NCI-H526 treated with DMSO at 0.1 percent for 48 hours (cell line): ENCODE measurements around the gene DBH.

Experiments
- DNase-seq: peaks from one replicate; lab custom pipeline; 2025; lab: John Stamatoyannopoulos, UW

The DBH gene

DNA sequence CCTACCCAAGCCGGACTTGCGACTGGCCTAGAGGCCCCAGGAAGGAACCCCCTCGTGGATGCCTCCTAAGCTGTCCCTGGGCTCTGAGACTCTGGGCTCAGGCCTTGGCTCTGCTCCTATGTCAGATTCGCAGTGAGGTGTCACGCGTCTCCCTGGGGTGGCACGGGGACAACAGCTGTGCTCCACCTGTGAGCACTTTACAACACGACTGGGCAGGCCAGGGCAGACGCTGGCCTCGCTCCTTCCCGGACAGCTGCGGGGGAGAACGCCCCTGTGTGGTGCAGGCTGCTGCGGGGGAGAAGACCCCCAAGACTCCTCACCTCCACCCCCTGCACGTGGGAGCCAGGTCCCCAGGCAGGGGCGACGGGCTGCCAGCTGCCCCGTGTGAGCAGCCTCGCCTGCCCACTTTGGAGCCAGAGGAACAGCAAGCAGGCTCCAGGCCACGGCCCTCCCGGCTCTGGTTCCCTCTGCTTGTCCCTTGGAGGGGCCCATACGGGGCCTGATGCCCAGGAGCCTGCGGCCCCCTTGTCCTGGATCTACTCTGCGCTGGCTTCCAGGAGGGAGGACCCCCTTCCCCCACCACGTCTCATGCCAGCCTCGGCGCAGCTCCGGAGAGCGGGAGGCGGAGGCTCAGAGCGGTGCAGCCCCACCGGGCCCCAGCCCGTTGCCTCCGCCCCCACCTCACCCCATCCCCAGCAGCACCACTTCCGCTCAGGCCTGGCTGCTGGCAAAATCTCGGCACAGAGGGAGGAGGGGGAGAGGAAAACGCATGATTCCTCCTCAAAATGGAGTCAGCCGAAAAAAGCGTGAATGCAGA lies 66.0 kb downstream of the DBH start:
- no peak for DNase-seq

DNA sequence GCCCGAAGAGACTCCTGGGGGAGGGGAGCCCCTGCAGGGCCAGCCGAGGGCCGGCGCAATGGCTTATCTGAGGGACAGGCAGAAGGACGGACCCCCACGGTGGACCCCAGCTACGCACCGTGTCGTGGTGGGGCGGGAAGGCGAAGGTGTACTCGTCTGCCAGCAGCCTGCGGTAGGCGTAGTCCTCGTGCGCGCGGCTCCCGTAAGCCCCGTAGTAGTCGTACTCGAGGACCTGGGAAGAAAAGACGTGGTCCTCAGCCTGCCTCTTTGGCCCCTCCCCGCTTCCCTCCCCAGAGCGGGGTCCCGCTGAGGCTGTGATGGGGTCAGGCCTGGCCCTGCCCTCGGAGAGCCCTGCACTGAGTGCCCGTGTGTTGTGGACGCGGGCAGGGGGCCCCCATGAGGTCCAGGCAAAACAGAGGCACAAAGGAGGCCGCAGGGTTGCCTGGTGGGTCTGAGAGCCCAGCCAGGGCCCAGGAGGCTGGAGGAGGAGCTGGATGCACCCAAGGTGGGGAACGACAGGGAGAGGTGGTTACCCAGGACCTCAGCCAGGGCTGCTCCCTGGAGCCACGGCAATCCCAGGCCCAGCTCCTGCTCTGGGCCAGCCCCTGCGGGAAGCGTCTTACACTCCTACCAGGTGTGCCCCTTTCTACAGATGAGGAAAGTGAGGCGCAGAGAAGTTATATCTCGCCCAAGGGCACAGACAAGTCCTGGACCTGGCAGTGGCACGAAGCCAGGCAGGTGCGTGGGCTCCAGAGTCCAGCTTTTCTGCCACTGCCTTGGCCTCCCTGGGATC lies 66.8 kb downstream of the DBH start:
- DNase-seq = no peak

DNA sequence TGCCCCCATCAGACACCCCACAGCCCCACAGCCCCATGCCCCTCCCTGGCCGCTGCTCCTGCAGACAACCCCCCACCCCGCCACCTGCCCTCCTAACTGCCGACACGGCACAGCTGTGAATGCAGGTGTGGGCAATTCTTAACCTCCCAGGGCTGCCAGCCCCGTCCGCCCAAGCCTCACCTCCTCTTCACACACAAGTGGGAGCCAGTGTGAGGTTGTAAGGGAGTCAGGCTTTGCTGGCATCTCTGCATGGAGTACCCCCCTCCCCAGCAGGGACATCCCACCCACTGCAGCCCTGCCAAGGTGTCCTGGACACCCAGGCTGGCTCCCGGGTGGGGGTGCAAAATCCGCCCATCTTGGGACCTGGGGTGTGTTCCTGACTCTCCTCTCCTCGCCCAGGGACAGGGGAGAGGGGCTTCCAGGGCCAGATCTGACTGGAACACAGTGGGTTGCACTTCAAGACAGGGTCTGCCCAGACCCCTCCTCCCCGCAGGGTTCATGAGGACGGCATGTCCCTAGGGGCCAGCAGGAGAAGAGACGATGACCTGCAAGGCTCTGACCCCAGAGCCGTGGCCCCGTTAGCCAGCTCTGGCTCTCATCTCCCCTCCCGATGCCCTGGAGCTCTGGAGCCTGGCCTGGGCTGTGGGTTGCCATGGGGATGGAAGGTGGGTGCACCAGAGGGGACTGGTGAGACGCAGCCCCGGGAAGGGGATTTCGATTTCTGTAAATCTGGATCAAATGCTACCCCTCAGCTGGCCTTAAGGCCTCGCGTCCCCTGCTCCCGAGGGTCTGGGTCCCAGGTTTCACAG lies 67.6 kb downstream of the DBH start:
- DNase-seq = no peak

DNA sequence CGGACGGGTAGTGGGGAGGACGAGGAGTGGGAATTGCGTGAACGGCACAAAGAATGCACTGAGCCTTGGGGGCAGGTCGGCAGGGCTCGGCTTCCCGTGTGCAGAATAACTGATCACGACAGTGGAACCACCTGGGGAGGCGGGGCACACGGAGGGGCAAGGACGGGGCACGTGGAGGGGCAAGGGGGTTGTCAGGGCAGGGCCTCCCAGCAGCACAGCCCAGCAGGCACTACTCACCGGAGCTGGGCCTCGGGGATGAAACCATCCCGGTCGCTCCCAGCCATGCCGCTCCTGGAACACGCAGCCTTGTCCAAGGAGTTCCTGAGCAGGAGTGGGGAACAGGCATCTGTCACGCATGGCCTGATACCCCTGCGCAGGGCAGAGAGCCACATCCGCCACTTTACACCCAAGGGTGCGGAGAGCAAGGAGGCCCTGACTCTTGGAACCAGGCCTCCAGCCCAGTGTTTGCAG lies 68.6 kb downstream of the DBH start:
- no peak for DNase-seq

DNA sequence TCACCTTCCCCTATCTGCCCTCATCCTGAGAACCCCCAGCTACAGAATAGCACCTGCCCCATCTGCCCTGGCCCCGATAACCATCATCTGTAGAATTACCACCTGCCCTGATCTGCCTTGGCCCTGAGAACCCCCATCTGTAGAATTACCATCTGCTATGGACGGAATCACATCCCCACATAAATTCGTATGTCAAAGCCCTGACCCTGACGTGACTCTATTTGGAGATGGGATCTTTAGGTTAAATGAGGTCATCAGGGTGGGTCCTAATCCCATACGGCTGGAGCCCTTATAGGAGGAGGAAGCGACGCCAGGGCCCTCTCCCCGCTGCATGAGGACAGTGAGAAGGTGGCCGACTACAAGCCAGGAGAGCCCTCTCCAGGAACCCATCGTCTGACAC lies 69.4 kb downstream of the DBH start:
- no peak for DNase-seq

DNA sequence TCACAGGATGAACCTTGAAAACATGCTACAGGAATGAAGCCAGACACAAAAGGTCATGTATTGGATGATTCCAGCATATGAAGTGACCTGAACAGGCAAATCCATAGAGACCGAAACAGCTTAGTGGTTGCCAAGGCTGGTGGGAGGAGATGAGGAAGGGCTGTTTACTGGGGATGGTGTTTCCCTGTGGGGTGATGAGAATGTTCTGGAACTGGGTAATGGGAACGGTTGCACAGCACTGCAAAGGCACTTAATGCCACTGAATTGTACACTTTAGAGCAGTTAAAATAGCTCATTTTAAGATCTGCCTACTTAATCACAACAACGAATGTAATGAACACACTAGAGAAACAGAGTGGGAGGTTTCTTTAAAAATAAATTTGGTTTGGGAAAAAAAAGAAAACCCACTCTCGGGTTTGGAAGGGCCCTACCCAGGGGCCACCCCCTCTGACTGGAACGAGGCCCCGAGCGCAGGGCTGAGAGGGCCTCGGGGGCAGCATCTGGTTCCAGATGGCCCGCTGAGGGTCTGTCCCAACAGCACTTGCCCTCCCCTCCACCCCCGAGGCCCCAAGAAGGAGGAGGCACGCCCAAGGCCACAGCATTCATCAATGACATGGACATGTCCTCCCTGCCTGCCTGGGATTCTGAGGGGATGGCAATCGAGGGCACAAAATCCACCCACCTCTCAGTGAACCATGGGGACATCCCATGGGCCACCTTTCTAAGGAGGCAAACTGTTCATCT lies 70.3 kb downstream of the DBH start:
- no peak for DNase-seq

DNA sequence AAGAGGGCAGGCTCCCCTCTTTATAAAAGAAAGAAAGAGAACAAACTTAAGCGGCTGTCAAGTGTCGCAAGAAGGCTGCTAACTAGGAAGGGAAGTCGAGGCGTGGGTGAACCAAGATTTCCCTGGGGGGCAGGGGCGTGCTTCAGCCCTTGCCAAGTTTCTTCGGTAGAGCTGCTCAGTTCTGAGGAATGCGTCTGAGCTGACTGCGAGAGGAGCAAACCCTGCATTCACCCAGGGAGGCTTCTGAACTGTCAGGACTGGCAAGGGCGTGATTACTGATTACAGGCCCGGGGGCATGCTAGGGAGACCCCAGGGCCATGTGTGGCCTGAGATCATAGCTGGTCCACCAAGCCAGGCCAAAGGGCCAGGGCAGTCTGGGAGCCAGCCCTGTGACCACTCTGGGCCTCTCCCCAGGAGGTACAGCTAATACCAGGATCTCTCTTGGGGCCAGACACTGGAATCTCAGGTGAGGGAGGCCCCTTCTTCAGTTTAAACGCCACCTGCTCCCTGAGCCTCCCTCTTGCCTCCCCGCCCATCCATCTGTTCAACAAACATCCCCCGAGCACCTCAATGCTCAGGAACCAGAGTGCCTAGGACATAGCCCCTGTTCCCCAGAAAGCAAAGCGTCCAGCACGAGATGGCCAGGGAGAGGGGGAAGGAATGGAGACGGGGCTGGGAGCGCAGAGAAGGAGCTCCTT lies 71.1 kb downstream of the DBH start:
- no peak for DNase-seq

DNA sequence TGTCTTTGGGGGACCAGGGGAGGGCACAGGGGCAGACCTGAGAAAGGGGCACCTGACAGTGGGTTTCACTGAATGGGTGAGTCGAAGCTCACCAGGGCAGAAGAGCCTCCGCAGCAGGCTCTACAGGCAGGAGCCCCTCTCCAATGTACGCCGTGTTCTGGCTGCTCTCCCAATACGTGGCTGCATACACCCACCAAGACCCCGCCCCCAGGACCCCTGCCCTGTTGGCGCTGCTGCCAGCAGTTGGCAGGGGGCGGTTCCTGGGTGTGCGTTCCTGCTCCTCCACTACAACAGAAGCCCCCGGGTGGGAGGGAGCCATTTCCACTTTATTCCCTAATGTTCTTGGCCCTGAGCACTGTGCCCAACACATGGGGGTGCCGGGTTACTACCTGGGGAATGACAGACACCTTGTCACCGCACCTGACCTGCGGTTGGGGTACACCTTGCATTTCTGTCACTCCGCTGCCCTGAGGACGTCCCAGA lies 71.6 kb downstream of the DBH start:
- no peak for DNase-seq

DNA sequence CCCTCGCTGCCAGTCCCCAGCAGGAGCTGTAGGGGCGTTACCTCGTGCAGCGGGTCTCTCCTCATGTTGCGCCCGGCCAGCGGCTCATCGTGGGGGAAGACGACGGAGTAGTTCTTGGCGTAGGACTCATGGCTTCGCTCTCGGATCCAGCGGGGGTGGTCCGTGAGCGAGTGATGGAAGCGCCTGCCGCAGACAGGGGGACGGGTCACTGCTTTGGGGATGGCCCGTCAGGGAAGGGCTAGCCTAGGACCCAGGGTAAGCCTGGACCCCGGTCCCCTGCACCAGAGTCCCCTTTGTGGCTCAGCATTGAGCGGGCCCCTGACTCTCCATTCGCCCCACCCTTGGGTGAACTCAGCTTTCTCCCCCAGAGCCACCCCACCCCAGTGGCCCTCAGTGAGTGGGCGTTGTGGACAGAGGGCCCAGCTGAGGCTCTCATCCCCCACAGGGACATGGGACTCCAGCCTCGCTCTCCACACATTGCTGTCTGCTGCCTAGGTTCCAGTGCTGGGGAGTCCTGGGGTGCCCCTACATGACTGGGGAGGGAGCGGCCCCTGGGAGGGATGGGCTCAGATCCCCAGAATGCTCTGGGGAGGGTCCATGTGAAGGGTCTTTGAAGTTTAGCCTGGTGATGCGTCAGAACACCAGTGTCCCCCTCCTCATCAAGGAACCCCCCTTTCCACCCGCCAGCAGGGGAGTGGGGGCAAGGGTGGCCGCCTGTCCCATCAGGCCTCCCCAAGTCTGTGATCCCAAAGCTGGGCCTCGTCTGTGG lies 72.3 kb downstream of the DBH start:
- no peak for DNase-seq
